ENCODE measurements around the gene NEIL1. TPM values are rescaled to one million over a fixed set of nuclear protein-coding genes. Genes with fewer than 3 reads are reported as not detected.

Gene NEIL1
- total and polyA plus RNA-seq, 2 of the 8 experiments (the other 6 are each of a cell fraction or from before 2014, with no cell fraction given): 10.4 to 10.9 TPM

DNA sequence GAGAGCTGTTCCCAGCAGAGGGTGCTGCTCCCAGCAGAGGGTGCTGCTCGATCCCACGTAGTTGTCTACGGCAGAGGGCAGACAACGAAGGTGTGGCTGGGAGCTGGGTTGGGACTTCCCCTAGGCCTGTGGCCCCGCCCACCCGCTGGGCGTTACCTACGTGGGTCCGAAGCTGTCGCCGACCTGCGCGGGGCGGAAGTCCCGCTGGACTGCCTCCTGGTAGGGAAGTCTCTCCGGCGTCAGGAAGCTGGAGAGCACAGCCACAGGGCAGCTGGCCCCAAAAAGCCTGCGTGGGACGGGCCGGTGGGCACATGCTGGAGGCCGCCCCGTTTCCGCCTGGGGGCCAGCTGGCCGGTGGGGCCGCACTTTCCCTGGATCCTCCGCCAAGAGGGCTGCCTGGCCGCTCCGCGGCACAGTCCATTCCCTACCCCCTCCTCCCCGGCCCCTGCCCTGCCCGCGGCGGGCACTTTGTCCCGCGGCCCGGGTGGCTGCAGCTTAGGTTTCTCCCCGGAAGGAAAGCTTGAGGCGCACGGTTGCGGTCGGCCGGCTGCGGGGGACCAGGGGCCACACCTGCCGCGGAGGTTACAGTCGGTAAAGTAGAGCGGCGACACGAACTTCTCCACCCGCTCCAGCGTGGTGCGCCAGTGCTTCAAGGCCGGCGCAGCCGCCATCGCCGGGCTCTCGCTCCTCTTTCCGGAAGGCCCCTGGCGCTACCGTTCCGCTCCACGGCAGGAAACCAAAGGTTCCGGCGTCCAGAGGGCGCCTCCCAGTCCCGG, 21.3 kb downstream of the NEIL1 start, which contains the start of gene MAN2C1 (continued):
- TF ChIP-seq MAFK (IDR thresholded peaks at IDR 0.05; ENCODE audit: low read depth, low read length): no peak
- TF ChIP-seq CHD1 (IDR thresholded peaks at IDR 0.05; ENCODE audit: low read depth, low read length): no peak
- no peak; the same call in 1 of the 2 replicates for TF ChIP-seq EGR1 (IDR thresholded peaks at IDR 0.05; ENCODE audit: borderline replicate concordance, low read depth, low read length)
- no peak for TF ChIP-seq CBX8 (IDR thresholded peaks at IDR 0.05; ENCODE audit: borderline replicate concordance, low read depth, low read length)
- no peak for TF ChIP-seq SIRT6 (IDR thresholded peaks at IDR 0.05; ENCODE audit: low read length)
- no peak for TF ChIP-seq GTF2F1 (IDR thresholded peaks at IDR 0.05; ENCODE audit: borderline replicate concordance, low read depth, low read length)
- TF ChIP-seq TEAD4 (IDR thresholded peaks at IDR 0.05; ENCODE audit: low read depth, low read length): no peak
- TF ChIP-seq SIN3A (conservative IDR thresholded peaks at IDR 0.05 in 1 of 2, IDR thresholded peaks at IDR 0.05 in 1 of 2; ENCODE audit: low read depth in 1 of 2, low read length in 2 of 2): peak; percentile 87 to 97
- TF ChIP-seq SP2 (IDR thresholded peaks at IDR 0.05; ENCODE audit: low read length): no peak
- peak; percentile 23; the same call in 1 of the 2 replicates for TF ChIP-seq SIX5 (IDR thresholded peaks at IDR 0.05; ENCODE audit: low read depth, low read length)
- no peak for TF ChIP-seq POU5F1 (IDR thresholded peaks at IDR 0.05; ENCODE audit: low read depth, low read length)
- TF ChIP-seq KDM4A (IDR thresholded peaks at IDR 0.05; ENCODE audit: low read depth, low read length, severe bottlenecking): peak; percentile 67
- no peak for TF ChIP-seq ZNF274 (IDR thresholded peaks at IDR 0.05; ENCODE audit: borderline replicate concordance, extremely low read depth, low read length)
- no peak; the same call in 1 of the 2 replicates for TF ChIP-seq CEBPB (IDR thresholded peaks at IDR 0.05; ENCODE audit: low read depth, low read length)
- TF ChIP-seq, protein P1, sequence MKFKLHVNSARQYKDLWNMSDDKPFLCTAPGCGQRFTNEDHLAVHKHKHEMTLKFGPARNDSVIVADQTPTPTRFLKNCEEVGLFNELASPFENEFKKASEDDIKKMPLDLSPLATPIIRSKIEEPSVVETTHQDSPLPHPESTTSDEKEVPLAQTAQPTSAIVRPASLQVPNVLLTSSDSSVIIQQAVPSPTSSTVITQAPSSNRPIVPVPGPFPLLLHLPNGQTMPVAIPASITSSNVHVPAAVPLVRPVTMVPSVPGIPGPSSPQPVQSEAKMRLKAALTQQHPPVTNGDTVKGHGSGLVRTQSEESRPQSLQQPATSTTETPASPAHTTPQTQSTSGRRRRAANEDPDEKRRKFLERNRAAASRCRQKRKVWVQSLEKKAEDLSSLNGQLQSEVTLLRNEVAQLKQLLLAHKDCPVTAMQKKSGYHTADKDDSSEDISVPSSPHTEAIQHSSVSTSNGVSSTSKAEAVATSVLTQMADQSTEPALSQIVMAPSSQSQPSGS (IDR thresholded peaks at IDR 0.05; ENCODE audit: low read length): peak; percentile 57; the same call in 1 of the 2 replicates
- TF ChIP-seq SP4 (IDR thresholded peaks at IDR 0.05; ENCODE audit: low read length): peak; percentile 86
- TF ChIP-seq, protein P2, sequence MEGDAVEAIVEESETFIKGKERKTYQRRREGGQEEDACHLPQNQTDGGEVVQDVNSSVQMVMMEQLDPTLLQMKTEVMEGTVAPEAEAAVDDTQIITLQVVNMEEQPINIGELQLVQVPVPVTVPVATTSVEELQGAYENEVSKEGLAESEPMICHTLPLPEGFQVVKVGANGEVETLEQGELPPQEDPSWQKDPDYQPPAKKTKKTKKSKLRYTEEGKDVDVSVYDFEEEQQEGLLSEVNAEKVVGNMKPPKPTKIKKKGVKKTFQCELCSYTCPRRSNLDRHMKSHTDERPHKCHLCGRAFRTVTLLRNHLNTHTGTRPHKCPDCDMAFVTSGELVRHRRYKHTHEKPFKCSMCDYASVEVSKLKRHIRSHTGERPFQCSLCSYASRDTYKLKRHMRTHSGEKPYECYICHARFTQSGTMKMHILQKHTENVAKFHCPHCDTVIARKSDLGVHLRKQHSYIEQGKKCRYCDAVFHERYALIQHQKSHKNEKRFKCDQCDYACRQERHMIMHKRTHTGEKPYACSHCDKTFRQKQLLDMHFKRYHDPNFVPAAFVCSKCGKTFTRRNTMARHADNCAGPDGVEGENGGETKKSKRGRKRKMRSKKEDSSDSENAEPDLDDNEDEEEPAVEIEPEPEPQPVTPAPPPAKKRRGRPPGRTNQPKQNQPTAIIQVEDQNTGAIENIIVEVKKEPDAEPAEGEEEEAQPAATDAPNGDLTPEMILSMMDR (IDR thresholded peaks at IDR 0.05; ENCODE audit: control extremely low read depth in 1 of 3, insufficient read depth in 1 of 3, low read depth in 1 of 3, low read length in 3 of 3): peak; percentile 91 to 96 (median 93)
- peak; percentile 66 to 86; a peak in 2 of 4 replicates for TF ChIP-seq HDAC2 (IDR thresholded peaks at IDR 0.05; ENCODE audit: borderline replicate concordance in 1 of 2, low read depth in 2 of 2, low read length in 2 of 2)
- TF ChIP-seq NANOG (IDR thresholded peaks at IDR 0.05; ENCODE audit: insufficient read depth, low read depth, low read length, poor library complexity, severe bottlenecking): no peak
